Neutrophil (primary cell): Measurements from ENCODE around the gene PIRT.

Experiments
- H3K27ac ChIP-seq: fragments of 200-600 bp; sonication (generic); 2 replicates; pipeline ENCODE4 v1.5.1; 2016; ENCODE audit warnings: mild to moderate bottlenecking, moderate library complexity
- H3K27me3 ChIP-seq: fragments of 200-600 bp; sonication (generic); 2 replicates; pipeline ENCODE4 v1.6.0; 2016; ENCODE audit warnings: mild to moderate bottlenecking
- H3K36me3 ChIP-seq: fragments of 200-600 bp; sonication (generic); 2 replicates; pipeline ENCODE4 v1.5.1; 2017
- H3K4me1 ChIP-seq, 2 experiments: fragments of 200-600 bp in 1 of 2; sonication (generic) in 1 of 2; 1 replicate in 1 of 2; 2 replicates in 1 of 2; pipeline versions ENCODE4 v1.5.1 to v1.6.1; 2013 to 2016; ENCODE audit warnings: low read depth in 1 of 2, low read length in 1 of 2, mild to moderate bottlenecking in 1 of 2, moderate library complexity in 1 of 2; ENCODE audit not compliant: control insufficient read depth in 1 of 2, insufficient read depth in 1 of 2
- H3K4me3 ChIP-seq, 2 experiments: fragments of 200-600 bp in 1 of 2; sonication (generic) in 1 of 2; 1 replicate in 1 of 2; 2 replicates in 1 of 2; pipeline ENCODE4 v1.5.1; 2013 to 2016; ENCODE audit warnings: low read depth in 1 of 2, low read length in 1 of 2, mild to moderate bottlenecking in 1 of 2, moderate library complexity in 1 of 2
- H3K9me3 ChIP-seq: fragments of 200-600 bp; sonication (generic); 2 replicates; pipeline ENCODE4 v1.5.1; 2016
- CTCF ChIP-seq: fragments of 200-600 bp; sonication (generic); IDR thresholded peaks from 2 replicates; pipeline ENCODE4 v1.5.1; 2016; ENCODE audit warnings: antibody characterized with exemption

Gene PIRT

GRCh38 chr17:10793816-10794215, 44.1 kb downstream of the PIRT start:
- H3K27ac ChIP-seq: no peak overlapping the region
- H3K4me1 ChIP-seq: no peaks in the 10 kb centered on the region
- TF ChIP-seq CTCF: no peak

GRCh38 chr17:10793256-10793655, 44.6 kb downstream of the PIRT start:
- Histone ChIP-seq H3K4me3 (no peak overlapping the region), H3K36me3 (no peaks in the 10 kb centered on the region), H3K27me3 (no peaks in the 10 kb centered on the region), H3K4me1 (no peaks in the 10 kb centered on the region), H3K9me3 (no peaks in the 10 kb centered on the region), H3K27ac (no peak overlapping the region)
- no peak for TF ChIP-seq CTCF

More at GRCh38 chr17:10793816-10794215, 44.1 kb downstream of the PIRT start:
- no peaks in the 10 kb centered on the region for H3K36me3 ChIP-seq
- no peak overlapping the region for H3K4me3 ChIP-seq
- H3K9me3 ChIP-seq: no peaks in the 10 kb centered on the region
- no peaks in the 10 kb centered on the region for H3K27me3 ChIP-seq

GRCh38 chr17:10792151-10792550, 45.7 kb downstream of the PIRT start:
- H3K9me3 ChIP-seq: no peaks in the 10 kb centered on the region
- no peak overlapping the region for H3K4me3 ChIP-seq
- H3K4me1 ChIP-seq: no peaks in the 10 kb centered on the region
- no peak for TF ChIP-seq CTCF
- H3K36me3 ChIP-seq: no peaks in the 10 kb centered on the region
- H3K27ac ChIP-seq: no peak overlapping the region
- H3K27me3 ChIP-seq: no peaks in the 10 kb centered on the region

GRCh38 chr17:10790491-10791401, 47.1 kb downstream of the PIRT start:
- Histone ChIP-seq H3K36me3 (no peaks in the 10 kb centered on the region), H3K4me1 (no peaks in the 10 kb centered on the region), H3K27ac (no peak overlapping the region), H3K9me3 (no peaks in the 10 kb centered on the region), H3K4me3 (no peak overlapping the region), H3K27me3 (no peaks in the 10 kb centered on the region)
- TF ChIP-seq CTCF: no peak

- Histone ChIP-seq H3K27ac (no peak overlapping the region), H3K27me3 (no peaks in the 10 kb centered on the region), H3K9me3 (no peaks in the 10 kb centered on the region), H3K36me3 (no peaks in the 10 kb centered on the region), H3K4me3 (no peak overlapping the region), H3K4me1 (no peaks in the 10 kb centered on the region)
- TF ChIP-seq CTCF: no peak
Measured at GRCh38 chr17:10789694-10790271, 48.1 kb downstream of the PIRT start.
